Gastrocnemius medialis (tissue), 4 donors: ENCODE measurements around the gene PTPN7.

Source experiments
- CTCF ChIP-seq, 5 experiments: fragments of 450-650 bp in 3 of 5; fragments of 200-600 bp in 2 of 5; sonication (generic) in 2 of 5; IDR thresholded peaks in 4 of 5; conservative IDR thresholded peaks in 1 of 5; 1 replicate in 4 of 5; 2 replicates in 1 of 5; pipeline ENCODE4 v1.5.1; 2016 to 2019; ENCODE audit warnings: antibody characterized with exemption in 5 of 5, mild to moderate bottlenecking in 3 of 5, moderate library complexity in 3 of 5
- POLR2A ChIP-seq, 2 donors: fragments of 450-650 bp; IDR thresholded peaks; one replicate each; pipeline ENCODE4 v1.6.1; 2017; ENCODE audit warnings: antibody characterized with exemption in 2 of 2, mild to moderate bottlenecking in 2 of 2, moderate library complexity in 2 of 2

- TF ChIP-seq CTCF (IDR thresholded peaks at IDR 0.05 in 4 of 5, conservative IDR thresholded peaks at IDR 0.05 in 1 of 5) (no peak), POLR2A (IDR thresholded peaks at IDR 0.05) (no peak)
Observed at GRCh38 chr1:202101184-202101583, 59.2 kb downstream of the PTPN7 start.
